Activated CD8-positive, alpha-beta memory T cell treated with anti-CD3 and anti-CD28 coated beads for 4 hours (primary cell): Measurements from ENCODE around the gene OTUB2.
A peak's percentile ranks its signal among the peaks of the same experiment; 100 is the strongest.
"Not testable (repeated sequence)": the region's sequence is repeated elsewhere in the genome, so short reads cannot be mapped to it uniquely, and the experiment has no call there.

Experiments used
- DNase-seq, 2 donors: peaks; one replicate each; pipeline ENCODE4 v3.0.0-alpha.2; 2020; ENCODE audit warnings: low read depth in 2 of 2

The OTUB2 gene

GRCh38 chr14:94056579-94057308, 30.6 kb downstream of the OTUB2 start:
- peak in 1 of 2 donors; percentile 24 for DNase-seq

- DNase-seq = no peak
These were observed 32.1 kb downstream of the OTUB2 start for GRCh38 chr14:94058128-94058673.

GRCh38 chr14:94058674-94059138, 32.6 kb downstream of the OTUB2 start:
- DNase-seq = no peak

GRCh38 chr14:94059998-94060397, 33.9 kb downstream of the OTUB2 start:
- DNase-seq = no peak

- DNase-seq = no peak
These were observed 36.3 kb downstream of the OTUB2 start for GRCh38 chr14:94062344-94062940.

GRCh38 chr14:94066089-94066676, 40.0 kb downstream of the OTUB2 start:
- DNase-seq = no peak

- not testable (repeated sequence) for DNase-seq
These were observed 45.9 kb downstream of the OTUB2 start for GRCh38 chr14:94072076-94072475.

GRCh38 chr14:94074534-94074933, 48.4 kb downstream of the OTUB2 start:
- no peak for DNase-seq

- no peak for DNase-seq
These were observed 48.9 kb downstream of the OTUB2 start for GRCh38 chr14:94075008-94075407.

- no peak for DNase-seq
These were observed 51.1 kb downstream of the OTUB2 start for GRCh38 chr14:94077111-94077821.

GRCh38 chr14:94077823-94078222, 51.7 kb downstream of the OTUB2 start:
- DNase-seq = no peak

- no peak for DNase-seq
These were observed 53.9 kb downstream of the OTUB2 start for GRCh38 chr14:94079891-94080620.

GRCh38 chr14:94080621-94081385, 54.7 kb downstream of the OTUB2 start, which contains the start of the genes DDX24 and IFI27L1:
Gene DDX24 (minus strand): TSS chr14:94081202. CDS start chr14:94079742, 1,460 bp downstream.
Gene IFI27L1 (plus strand): TSS chr14:94081310. CDS start chr14:94096938, 15,628 bp downstream.
- peak; percentile 88 to 94 for DNase-seq

- DNase-seq = no peak
These were observed 55.3 kb downstream of the OTUB2 start for GRCh38 chr14:94081386-94081820.

GRCh38 chr14:94087891-94088290, 61.8 kb downstream of the OTUB2 start:
- DNase-seq = no peak

- DNase-seq = no peak
These were observed 62.4 kb downstream of the OTUB2 start for GRCh38 chr14:94088516-94088915.

- DNase-seq = no peak
These were observed 63.3 kb downstream of the OTUB2 start for GRCh38 chr14:94089479-94089878.

- DNase-seq = no peak
These were observed 67.3 kb downstream of the OTUB2 start for GRCh38 chr14:94093418-94093817.

GRCh38 chr14:94097091-94097490, 71.0 kb downstream of the OTUB2 start:
- no peak for DNase-seq
